GM12891 (cell line): ENCODE measurements around the gene MRPL12.

Experiments used
- PAX5 ChIP-seq: IDR thresholded peaks from 2 replicates; pipeline ENCODE4 v1.6.1; 2011; ENCODE audit warnings: low read length, moderate library complexity, mild to moderate bottlenecking; ENCODE audit not compliant: insufficient read depth, severe bottlenecking
- POLR2A ChIP-seq: IDR thresholded peaks from 2 replicates; pipeline ENCODE4 v1.6.1; 2011; ENCODE audit warnings: low read depth, low read length, control low read depth
- POLR2AphosphoS5 ChIP-seq: IDR thresholded peaks from 2 replicates; pipeline ENCODE4 v1.6.1; 2011; ENCODE audit warnings: low read depth, low read length, control low read depth
- POU2F2 ChIP-seq: IDR thresholded peaks from 2 replicates; pipeline ENCODE4 v1.6.1; 2011; ENCODE audit warnings: low read depth, mild to moderate bottlenecking, control low read depth, low read length, moderate library complexity
- SPI1 ChIP-seq: IDR thresholded peaks from 2 replicates; pipeline ENCODE4 v1.6.1; 2011; ENCODE audit warnings: low read depth, low read length, control low read depth
- TAF1 ChIP-seq: IDR thresholded peaks from 2 replicates; pipeline ENCODE4 v1.6.1; 2011; ENCODE audit warnings: low read depth, low read length, control low read depth

- TF ChIP-seq POLR2AphosphoS5 (no peak), TAF1 (no peak), POLR2A (no peak; the same call in 1 of the 2 replicates), SPI1 (no peak), PAX5 (no peak), POU2F2 (no peak)
Observed at GRCh38 chr17:81715107-81715871, 12.1 kb downstream of the MRPL12 start.
